Esophagus muscularis mucosa (tissue), 4 donors: ENCODE results near the gene PSAP. TPM values are rescaled to one million over a fixed set of nuclear protein-coding genes. Genes with fewer than 3 reads are reported as not detected.

Experiments
- DNase-seq: peaks from one replicate; pipeline ENCODE4 v3.0.0-alpha.2; 2017; ENCODE audit errors: extremely low spot score
- H3K27ac ChIP-seq, 4 donors: fragments of 200-600 bp; sonication (generic); replicated peaks in 1 of 4; 1 replicate in 3 of 4; 2 replicates in 1 of 4; pipeline ENCODE4 v1.5.1; 2016 to 2019; ENCODE audit warnings: mild to moderate bottlenecking in 1 of 4
- H3K27me3 ChIP-seq, 4 donors: fragments of 200-600 bp; sonication (generic); one replicate each; pipeline versions ENCODE4 v1.5.1 to v1.6.0; 2016 to 2019
- H3K36me3 ChIP-seq, 4 donors: fragments of 200-600 bp; sonication (generic); one replicate each; pipeline ENCODE4 v1.5.1; 2016 to 2019
- H3K4me1 ChIP-seq, 4 donors: fragments of 200-600 bp; sonication (generic); one replicate each; pipeline ENCODE4 v1.5.1; 2016 to 2019
- H3K4me3 ChIP-seq, 4 donors: fragments of 200-600 bp; sonication (generic); 1 replicate in 2 of 4; 2 replicates in 2 of 4; pipeline ENCODE4 v1.5.1; 2016 to 2019; ENCODE audit warnings: mild to moderate bottlenecking in 4 of 4, moderate library complexity in 1 of 4
- H3K9me3 ChIP-seq, 4 donors: fragments of 200-600 bp; sonication (generic); 1 replicate in 3 of 4; 2 replicates in 1 of 4; pipeline ENCODE4 v1.5.1; 2016 to 2019
- CTCF ChIP-seq, 3 experiments: fragments of 200-600 bp in 2 of 3; fragments of 450-650 bp in 1 of 3; sonication (generic) in 2 of 3; IDR thresholded peaks; one replicate each; pipeline ENCODE4 v1.5.1; 2017 to 2019; ENCODE audit warnings: antibody characterized with exemption in 3 of 3, mild to moderate bottlenecking in 2 of 3, moderate library complexity in 1 of 3
- EP300 ChIP-seq: sonication (generic); formaldehyde crosslinking; IDR thresholded peaks from one replicate; pipeline ENCODE4 v1.6.1; 2017; ENCODE audit warnings: antibody characterized with exemption
- POLR2A ChIP-seq: fragments of 450-650 bp; IDR thresholded peaks from one replicate; pipeline ENCODE4 v1.6.1; 2017; ENCODE audit warnings: antibody characterized with exemption, moderate library complexity, mild to moderate bottlenecking, low read depth
- POLR2AphosphoS5 ChIP-seq, 2 donors: sonication (generic); formaldehyde crosslinking; IDR thresholded peaks; one replicate each; pipeline ENCODE4 v1.6.1; 2017; ENCODE audit warnings: antibody characterized with exemption in 2 of 2
- WGBS: methylation state at CpG from one replicate; pipeline ENCODE4 v1.1.5; 2018; 5-methylcytosine and 5-hydroxymethylcytosine counted together
- intact Hi-C: fragments of 100-400 bp; cut with DNase I; formaldehyde crosslinking; loops from one replicate; pipeline ENCODE4 v1.15.1; 2023
- total RNA-seq, 4 donors: library from RNA; depleted of rRNA; stranded (reverse); fragments of >200 nt; gene quantifications; one replicate each; pipeline versions ENCODE4 v1.1.0 to v1.2.1, GENCODE V29; 2016

PSAP gene
- total RNA-seq, 4 donors from 2014 or later, result 537 to 740 (median 698) TPM

DNA sequence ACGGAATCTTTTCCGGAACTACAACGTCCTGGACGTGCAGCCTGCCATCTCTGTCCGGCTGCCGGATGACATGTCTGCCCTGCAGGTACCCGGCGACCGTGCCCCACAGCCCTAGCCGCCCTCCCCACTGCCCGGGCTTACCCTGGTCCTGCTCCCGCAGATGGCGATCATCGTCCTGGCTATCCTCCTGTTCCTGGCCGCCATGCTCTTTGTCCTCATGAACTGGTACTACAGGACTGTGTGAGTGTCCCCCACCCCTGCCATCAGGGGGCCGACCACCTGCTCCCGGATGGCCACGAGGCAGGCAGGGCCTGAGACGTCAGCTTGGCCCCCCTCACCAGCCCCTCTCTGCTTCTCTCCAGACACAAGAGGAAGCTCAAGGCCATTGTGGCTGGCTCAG, 39.7 kb downstream of the PSAP start:
- 83% methylated on average over 17 of the region's 19 CpGs for WGBS
- H3K9me3 ChIP-seq, result no peaks in the 10 kb centered on the region
- no peak for DNase-seq
- no peak overlapping the region for H3K27ac ChIP-seq
- H3K27me3 ChIP-seq, result no peaks in the 10 kb centered on the region
- intact Hi-C loops, result loop anchor here (5.0 to 10.0 kb wide), 3 partner anchors 247 to 497 kb away; partner anchors contain the start of genes CDH23 and SLC29A3
- TF ChIP-seq POLR2AphosphoS5 (IDR thresholded peaks at IDR 0.05) (no peak), EP300 (no peak), POLR2A (no peak), CTCF (IDR thresholded peaks at IDR 0.05) (no peak)
- H3K4me3 ChIP-seq, result no peak overlapping the region
- peaks cover 15 to 31% (median 23%) of the 10 kb centered on the region in 4 donors for H3K4me1 ChIP-seq
- H3K36me3 ChIP-seq, result peaks cover 11 to 22% (median 20%) of the 10 kb centered on the region in 4 donors

- H3K27ac ChIP-seq, result no peak overlapping the region
- no peak for DNase-seq
- H3K9me3 ChIP-seq, result no peaks in the 10 kb centered on the region
- TF ChIP-seq POLR2AphosphoS5 (IDR thresholded peaks at IDR 0.05), result no peak
- TF ChIP-seq CTCF (IDR thresholded peaks at IDR 0.05), result no peak
- no peak for TF ChIP-seq POLR2A
- 85% methylated on average over 13 of the region's 13 CpGs for WGBS
- peaks cover 15 to 35% (median 25%) of the 10 kb centered on the region in 4 donors for H3K4me1 ChIP-seq
- intact Hi-C loops, result loop anchor here (5.0 to 10.0 kb wide), 3 partner anchors 245 to 495 kb away; partner anchors contain the start of genes CDH23 and SLC29A3
- no peaks in the 10 kb centered on the region for H3K27me3 ChIP-seq
- peaks cover 5 to 11% (median 8%) of the 10 kb centered on the region in 4 donors for H3K36me3 ChIP-seq
- H3K4me3 ChIP-seq, result no peak overlapping the region
Measured at GRCh38 chr10:71810048-71810750, 40.9 kb downstream of the PSAP start.

- intact Hi-C loops, result loop anchor here (5.0 to 10.0 kb wide), 3 partner anchors 245 to 495 kb away; partner anchors contain the start of genes CDH23 and SLC29A3
- peaks cover 0 to 5% (median 3%) of the 10 kb centered on the region in 4 donors for H3K36me3 ChIP-seq
- no peak overlapping the region for H3K27ac ChIP-seq
- H3K4me1 ChIP-seq, result peaks cover 15 to 35% (median 25%) of the 10 kb centered on the region in 4 donors
- DNase-seq, result no peak
- TF ChIP-seq POLR2AphosphoS5 (IDR thresholded peaks at IDR 0.05), result no peak
- TF ChIP-seq EP300, result no peak
- TF ChIP-seq POLR2A, result no peak
- TF ChIP-seq CTCF (IDR thresholded peaks at IDR 0.05), result no peak
- H3K27me3 ChIP-seq, result no peaks in the 10 kb centered on the region
- no peak overlapping the region for H3K4me3 ChIP-seq
- H3K9me3 ChIP-seq, result no peaks in the 10 kb centered on the region
- 92% methylated on average over 25 of the region's 25 CpGs for WGBS
Measured at GRCh38 chr10:71809628-71810027, 41.4 kb downstream of the PSAP start.

- TF ChIP-seq POLR2A (no peak), POLR2AphosphoS5 (IDR thresholded peaks at IDR 0.05) (no peak), EP300 (no peak), CTCF (IDR thresholded peaks at IDR 0.05) (no peak)
- WGBS, result 93% methylated on average over 18 of the region's 21 CpGs
- DNase-seq, result no peak
Measured at GRCh38 chr10:71807557-71808510, 43.2 kb downstream of the PSAP start.

More at GRCh38 chr10:71807557-71808510, 43.2 kb downstream of the PSAP start:
- Histone ChIP-seq H3K36me3 (peaks cover 0 to 5% (median 0%) of the 10 kb centered on the region in 4 donors), H3K27ac (no peak overlapping the region), H3K27me3 (no peaks in the 10 kb centered on the region), H3K4me1 (peaks cover 11 to 23% (median 17%) of the 10 kb centered on the region in 4 donors), H3K4me3 (no peak overlapping the region), H3K9me3 (no peaks in the 10 kb centered on the region)
- intact Hi-C loops, result no loop called here
